HCT116 (cell line): Measurements from ENCODE around the gene DNPEP. TPM values are rescaled to one million over a fixed set of nuclear protein-coding genes. Genes with fewer than 3 reads are reported as not detected.

Experiments used
- ATAC-seq: fragments of 200-7000 bp; cut with Tn5 transposase; 2 replicates; pipeline ENCODE4 v1.9.1; 2020; ENCODE audit warnings: mild to moderate bottlenecking, moderate library complexity
- BruUV-seq: library from RNA; stranded (reverse); fragments of 400-500 nt; replicated peaks from 2 replicates; lab custom pipeline; 2021; lab: Mats Ljungman, UMichigan
- CTCF ChIA-PET: fragments of 300-600 bp; sonication (Branson Sonifier 250); formaldehyde crosslinking; loops from one replicate; lab custom pipeline; 2021; ENCODE audit warnings: antibody characterized with exemption; lab: Charles Lee
- POLR2A ChIA-PET: fragments of 300-600, 350-600 bp; sonication (Branson Sonifier 250); formaldehyde crosslinking; loops from one replicate; lab custom pipeline; 2021; ENCODE audit warnings: antibody characterized with exemption; lab: Charles Lee
- RAD21 ChIA-PET, 2 experiments: fragments of 300-600 bp; sonication (Branson Sonifier 250); formaldehyde crosslinking; loops; one replicate each; lab custom pipeline; 2023; ENCODE audit warnings: low total read pairs in 2 of 2; ENCODE audit not compliant: uncharacterized antibody in 2 of 2, unreplicated experiment in 2 of 2, low non-redundant PET in 1 of 2; lab: Charles Lee
- DNase-seq: peaks from one replicate; pipeline ENCODE4 v3.0.0-alpha.2; 2010; ENCODE audit warnings: low read depth, low spot score
- H2AFZ ChIP-seq: fragments of 200-600 bp; shearing (Covaris generic), sonication (generic); 2 replicates; pipeline ENCODE4 v1.6.1; 2017; ENCODE audit warnings: low read depth, mixed run types, mixed read lengths, antibody characterized with exemption, low read length; ENCODE audit not compliant: poor library complexity, severe bottlenecking
- H3K27ac ChIP-seq: 2 replicates; pipeline ENCODE4 v1.5.1; 2012; ENCODE audit warnings: low read depth, low read length
- H3K27me3 ChIP-seq: fragments of 200-600 bp; sonication (generic); 2 replicates; pipeline ENCODE4 v1.6.1; 2016; ENCODE audit warnings: mixed run types, low read length, mixed read lengths; ENCODE audit not compliant: insufficient read depth
- H3K36me3 ChIP-seq, 2 experiments: fragments of 200-500 bp in 1 of 2; fragments of 200-600 bp in 1 of 2; sonication (Bioruptor generic) in 1 of 2; sonication (generic) in 1 of 2; 2 replicates each; pipeline versions ENCODE4 v1.5.1 to v1.6.1; 2014 to 2016; ENCODE audit warnings: low read length in 2 of 2, inconsistent platforms in 1 of 2, mixed read lengths in 1 of 2, mixed run types in 1 of 2; ENCODE audit not compliant: insufficient read depth in 2 of 2, control insufficient read depth in 1 of 2
- H3K4me1 ChIP-seq, 2 experiments: fragments of 200-600 bp in 1 of 2; sonication (generic) in 1 of 2; 2 replicates each; pipeline versions ENCODE4 v1.5.1 to v1.6.1; 2012 to 2017; ENCODE audit warnings: low read length in 2 of 2, inconsistent platforms in 1 of 2, mild to moderate bottlenecking in 1 of 2, mixed read lengths in 1 of 2, mixed run types in 1 of 2, moderate library complexity in 1 of 2; ENCODE audit not compliant: insufficient read depth in 2 of 2, control insufficient read depth in 1 of 2
- H3K4me2 ChIP-seq: fragments of 200-600 bp; sonication (generic); 2 replicates; pipeline ENCODE4 v1.6.1; 2017; ENCODE audit warnings: mixed run types, low read length, mixed read lengths
- H3K4me3 ChIP-seq, 2 experiments: fragments of 200-600 bp in 1 of 2; sonication (generic) in 1 of 2; replicated peaks in 1 of 2; 2 replicates each; pipeline ENCODE4 v1.5.1; 2011 to 2016; ENCODE audit warnings: low read length in 2 of 2, control low read depth in 1 of 2, low read depth in 1 of 2, mild to moderate bottlenecking in 1 of 2, mixed read lengths in 1 of 2, mixed run types in 1 of 2
- H3K79me2 ChIP-seq: fragments of 200-600 bp; sonication (generic); 2 replicates; pipeline ENCODE4 v1.6.1; 2017; ENCODE audit warnings: mild to moderate bottlenecking, mixed run types, low read length, moderate library complexity, mixed read lengths; ENCODE audit not compliant: insufficient read depth
- H3K9ac ChIP-seq: fragments of 200-600 bp; sonication (generic); 2 replicates; pipeline ENCODE4 v1.6.1; 2016; ENCODE audit warnings: low read length, mixed read lengths
- H3K9me2 ChIP-seq: fragments of 200-600 bp; sonication (generic), shearing (Covaris generic); 2 replicates; pipeline ENCODE4 v1.6.1; 2017; ENCODE audit warnings: mixed run types, mild to moderate bottlenecking, moderate library complexity; ENCODE audit not compliant: insufficient read depth
- H3K9me3 ChIP-seq, 2 experiments: fragments of 200-500 bp in 1 of 2; fragments of 200-600 bp in 1 of 2; sonication (Bioruptor generic) in 1 of 2; sonication (generic) in 1 of 2; 2 replicates each; pipeline ENCODE4 v1.6.1; 2014 to 2017; ENCODE audit warnings: low read length in 2 of 2, mixed read lengths in 2 of 2, inconsistent platforms in 1 of 2, low read depth in 1 of 2, mild to moderate bottlenecking in 1 of 2, mixed run types in 1 of 2, moderate library complexity in 1 of 2; ENCODE audit not compliant: control insufficient read depth in 1 of 2, insufficient read depth in 1 of 2
- H4K20me1 ChIP-seq: fragments of 200-600 bp; sonication (generic), shearing (Covaris generic); 2 replicates; pipeline ENCODE4 v1.6.1; 2017; ENCODE audit warnings: mixed run types, mild to moderate bottlenecking, moderate library complexity; ENCODE audit not compliant: insufficient read depth
- CEBPB ChIP-seq: IDR thresholded peaks from 2 replicates; pipeline ENCODE4 v1.6.1; 2012; ENCODE audit warnings: low read depth
- EGR1 ChIP-seq: IDR thresholded peaks from 2 replicates; pipeline ENCODE4 v1.6.1; 2012; ENCODE audit warnings: low read depth
- EZH2 ChIP-seq: fragments of 200-600 bp; sonication (generic); IDR thresholded peaks from 2 replicates; pipeline ENCODE4 v1.6.1; 2017; ENCODE audit warnings: antibody characterized with exemption, mixed run types
- POLR2A ChIP-seq: IDR thresholded peaks from 2 replicates; pipeline ENCODE4 v1.7.0; 2011; ENCODE audit warnings: borderline replicate concordance; ENCODE audit not compliant: insufficient read depth, insufficient read length; ENCODE audit errors: extremely low read depth
- POLR2AphosphoS5 ChIP-seq: IDR thresholded peaks from 2 replicates; pipeline ENCODE4 v1.6.1; 2011; ENCODE audit warnings: mild to moderate bottlenecking, low read depth, low read length, moderate library complexity
- RAD21 ChIP-seq: IDR thresholded peaks from 2 replicates; pipeline ENCODE4 v1.6.1; 2012; ENCODE audit warnings: low read depth, mild to moderate bottlenecking
- ZNF274 ChIP-seq: fragments of 200-500 bp; sonication (Bioruptor generic); IDR thresholded peaks from 2 replicates; pipeline ENCODE4 v1.6.1; 2014; ENCODE audit warnings: mild to moderate bottlenecking, low read depth, low read length, inconsistent platforms
- intact Hi-C: fragments of 100-400 bp; cut with micrococcal nuclease; formaldehyde crosslinking; loops from 2 replicates; pipeline ENCODE4 v1.10.0; 2022
- total RNA-seq: library from RNA; stranded (reverse); gene quantifications from one replicate; pipeline ENCODE4 v1.2.1, GENCODE V29; 2021; ENCODE audit not compliant: unreplicated experiment
- TF ChIP-seq, protein P1 (sequence below): IDR thresholded peaks from 2 replicates; pipeline ENCODE4 v1.6.1; 2012
- TF ChIP-seq, protein P2 (sequence below): IDR thresholded peaks from 2 replicates; pipeline ENCODE4 v1.6.1; 2011; ENCODE audit warnings: mild to moderate bottlenecking, low read length, moderate library complexity; ENCODE audit not compliant: insufficient replicate concordance; ENCODE audit errors: extremely low read depth
- TF ChIP-seq, protein P3 (sequence below): IDR thresholded peaks from 2 replicates; pipeline ENCODE4 v1.6.1; 2012

Gene DNPEP
- total RNA-seq, 1 experiment from 2014 or later = 80.1 TPM

DNA sequence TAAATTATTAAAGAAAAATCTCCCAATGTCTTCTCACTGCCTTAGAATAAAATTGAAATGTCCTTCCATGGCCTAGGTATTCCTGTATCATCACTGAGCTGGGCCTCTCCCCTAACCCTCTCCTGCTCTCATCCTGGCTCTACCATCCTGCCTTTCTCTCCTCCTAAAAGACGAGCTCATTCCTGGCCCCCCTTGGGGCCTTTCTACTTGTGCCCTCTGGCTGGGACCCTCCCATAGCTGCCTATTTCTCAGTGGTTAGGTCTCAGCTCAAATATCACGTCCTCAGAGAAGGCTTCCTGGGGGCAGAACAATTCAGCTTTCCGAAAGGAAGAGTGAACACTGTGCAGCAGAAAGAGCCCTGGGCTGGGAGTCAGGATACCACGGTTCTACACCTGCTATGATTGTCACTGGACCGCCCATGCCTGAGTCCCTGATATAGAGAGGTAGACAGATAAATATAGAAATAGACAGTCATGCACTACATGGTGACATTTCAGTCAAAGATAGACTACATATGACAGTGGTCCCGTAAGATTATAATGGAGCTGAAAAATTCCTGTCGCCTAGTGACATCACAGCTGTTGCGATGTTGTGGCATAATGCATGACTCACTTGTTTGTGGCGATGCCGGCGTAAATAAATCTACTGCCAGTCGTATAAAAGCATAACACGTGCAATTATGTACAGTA is 9.4 kb downstream of the DNPEP start:
- peaks cover 15 to 19% of the 10 kb centered on the region in 2 experiments; a peak in 3 of 4 replicates for H3K36me3 ChIP-seq
- intact Hi-C loops = no loop called here
- H3K4me3 ChIP-seq = no peak overlapping the region
- no peaks in the 10 kb centered on the region for H3K27me3 ChIP-seq
- ATAC-seq = no peak
- no peak overlapping the region for H3K4me2 ChIP-seq
- H3K9me3 ChIP-seq = no peaks in the 10 kb centered on the region
- no peaks in the 10 kb centered on the region for H3K9me2 ChIP-seq
- H3K27ac ChIP-seq = no peak overlapping the region
- no peaks in the 10 kb centered on the region for H3K4me1 ChIP-seq
- no peaks in the 10 kb centered on the region for H4K20me1 ChIP-seq
- H3K9ac ChIP-seq = no peak overlapping the region
- DNase-seq = no peak
- TF ChIP-seq CEBPB (no peak), RAD21 (no peak), POLR2AphosphoS5 (no peak), ZNF274 (no peak)
- ChIA-PET CTCF (interaction anchor here (1.7 kb wide), 1 partner anchor 9 kb away, joined by 5 read pairs; the partner anchor contains the start of gene DNPEP), RAD21 (no interaction called here), POLR2A (interaction anchor here (1.4 kb wide), 1 partner anchor 9 kb away, joined by 4 read pairs; the partner anchor contains the start of gene DNPEP)
- BruUV-seq = no TSS peak
- H3K79me2 ChIP-seq = no peaks in the 10 kb centered on the region
- H2AFZ ChIP-seq = no peak overlapping the region

DNA sequence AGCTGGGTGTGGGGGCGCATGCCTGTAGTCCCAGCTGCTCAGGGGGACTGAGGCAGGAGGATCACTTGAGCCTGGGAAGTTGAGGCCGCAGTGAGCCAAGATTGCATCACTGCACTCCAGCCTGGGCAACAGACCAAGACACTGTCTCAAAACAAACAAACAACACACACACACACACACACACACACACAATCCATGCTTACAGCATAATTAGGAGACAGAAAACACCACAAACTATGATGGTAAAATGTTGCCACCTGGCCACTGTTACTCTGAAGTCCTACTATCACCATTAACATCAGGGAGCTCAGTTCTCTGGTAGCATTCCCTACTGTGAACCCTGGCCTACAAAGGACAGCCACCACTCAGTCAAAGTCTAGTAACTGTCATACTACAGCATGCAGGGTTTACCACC is 18.3 kb downstream of the DNPEP start:
- H3K4me2 ChIP-seq = no peak overlapping the region; the same call in 1 of the 2 replicates
- H3K79me2 ChIP-seq = no peaks in the 10 kb centered on the region
- no TSS peak for BruUV-seq
- no peak overlapping the region for H3K27ac ChIP-seq
- H3K9ac ChIP-seq = no peak overlapping the region
- ChIA-PET POLR2A (no interaction called here), RAD21 (no interaction called here), CTCF (no interaction called here)
- no peak overlapping the region for H3K4me3 ChIP-seq
- no peaks in the 10 kb centered on the region for H3K9me3 ChIP-seq
- no peaks in the 10 kb centered on the region for H3K9me2 ChIP-seq
- peaks cover 3 to 8% of the 10 kb centered on the region in 2 experiments; a peak in 2 of 4 replicates for H3K36me3 ChIP-seq
- H3K27me3 ChIP-seq = no peaks in the 10 kb centered on the region
- no peaks in the 10 kb centered on the region for H4K20me1 ChIP-seq
- peaks cover 0 to 15% of the 10 kb centered on the region in 2 experiments; a peak in 2 of 4 replicates for H3K4me1 ChIP-seq
- intact Hi-C loops = no loop called here
- TF ChIP-seq POLR2A (no peak), CEBPB (peak; percentile 80), EGR1 (no peak), EZH2 (no peak)
- TF ChIP-seq, protein P1, sequence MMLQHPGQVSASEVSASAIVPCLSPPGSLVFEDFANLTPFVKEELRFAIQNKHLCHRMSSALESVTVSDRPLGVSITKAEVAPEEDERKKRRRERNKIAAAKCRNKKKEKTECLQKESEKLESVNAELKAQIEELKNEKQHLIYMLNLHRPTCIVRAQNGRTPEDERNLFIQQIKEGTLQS = peak; percentile 27; the same call in 1 of the 2 replicates
- TF ChIP-seq, protein P2, sequence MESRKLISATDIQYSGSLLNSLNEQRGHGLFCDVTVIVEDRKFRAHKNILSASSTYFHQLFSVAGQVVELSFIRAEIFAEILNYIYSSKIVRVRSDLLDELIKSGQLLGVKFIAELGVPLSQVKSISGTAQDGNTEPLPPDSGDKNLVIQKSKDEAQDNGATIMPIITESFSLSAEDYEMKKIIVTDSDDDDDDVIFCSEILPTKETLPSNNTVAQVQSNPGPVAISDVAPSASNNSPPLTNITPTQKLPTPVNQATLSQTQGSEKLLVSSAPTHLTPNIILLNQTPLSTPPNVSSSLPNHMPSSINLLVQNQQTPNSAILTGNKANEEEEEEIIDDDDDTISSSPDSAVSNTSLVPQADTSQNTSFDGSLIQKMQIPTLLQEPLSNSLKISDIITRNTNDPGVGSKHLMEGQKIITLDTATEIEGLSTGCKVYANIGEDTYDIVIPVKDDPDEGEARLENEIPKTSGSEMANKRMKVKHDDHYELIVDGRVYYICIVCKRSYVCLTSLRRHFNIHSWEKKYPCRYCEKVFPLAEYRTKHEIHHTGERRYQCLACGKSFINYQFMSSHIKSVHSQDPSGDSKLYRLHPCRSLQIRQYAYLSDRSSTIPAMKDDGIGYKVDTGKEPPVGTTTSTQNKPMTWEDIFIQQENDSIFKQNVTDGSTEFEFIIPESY = no peak
- TF ChIP-seq, protein P3, sequence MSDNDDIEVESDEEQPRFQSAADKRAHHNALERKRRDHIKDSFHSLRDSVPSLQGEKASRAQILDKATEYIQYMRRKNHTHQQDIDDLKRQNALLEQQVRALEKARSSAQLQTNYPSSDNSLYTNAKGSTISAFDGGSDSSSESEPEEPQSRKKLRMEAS = 0 out of 2 replicates have a peak, but pooled peaks have one; percentile 31
- TF ChIP-seq, all 23 proteins: peak for 3
- ATAC-seq (no peak), DNase-seq (no peak)
- no peak overlapping the region for H2AFZ ChIP-seq
